Choroid plexus epithelial cell (primary cell): ENCODE measurements around the gene DGKI.

Experiments
- DNase-seq: peaks from one replicate; pipeline ENCODE4 v3.0.0-alpha.2; 2010; ENCODE audit warnings: low read depth
- H3K4me3 ChIP-seq: 2 replicates; pipeline ENCODE4 v1.5.1; 2011; ENCODE audit warnings: low read depth, mild to moderate bottlenecking, control low read depth, low read length, moderate library complexity
- CTCF ChIP-seq: conservative IDR thresholded peaks from 2 replicates; pipeline ENCODE4 v1.5.1; 2011; ENCODE audit warnings: low read depth, mild to moderate bottlenecking, control low read depth, inconsistent platforms, low read length, moderate library complexity

The DGKI gene

GRCh38 chr7:137846827-137847567, at the start of gene DGKI:
TSS of gene DGKI (minus strand) at chr7:137846974.
- DNase-seq: no peak
- H3K4me3 ChIP-seq: peak within 1 kb of the TSS; percentile 53
- no peak for TF ChIP-seq CTCF

- H3K4me3 ChIP-seq: no peak overlapping the region
- no peak for DNase-seq
- TF ChIP-seq CTCF: no peak
Measured at GRCh38 chr7:137895301-137896221, 48.8 kb upstream of the DGKI start.

- no peak overlapping the region for H3K4me3 ChIP-seq
- DNase-seq: no peak
- TF ChIP-seq CTCF: no peak
Measured at GRCh38 chr7:137893143-137893742, 46.5 kb upstream of the DGKI start.

- no peak for DNase-seq
- TF ChIP-seq CTCF: no peak
Measured at GRCh38 chr7:137891016-137891655, 44.4 kb upstream of the DGKI start.

GRCh38 chr7:137890449-137890921, 43.7 kb upstream of the DGKI start:
- TF ChIP-seq CTCF: no peak
- no peak overlapping the region for H3K4me3 ChIP-seq
- no peak for DNase-seq

More at GRCh38 chr7:137891016-137891655, 44.4 kb upstream of the DGKI start:
- H3K4me3 ChIP-seq: no peak overlapping the region

- H3K4me3 ChIP-seq: no peak overlapping the region
- TF ChIP-seq CTCF: no peak
- no peak for DNase-seq
Measured at GRCh38 chr7:137888241-137888640, 41.5 kb upstream of the DGKI start.
